ENCODE data around the gene STX5. TPM values are rescaled to one million over a fixed set of nuclear protein-coding genes. Genes with fewer than 3 reads are reported as not detected.
"Not testable (repeated sequence)": the region's sequence is repeated elsewhere in the genome, so short reads cannot be mapped to it uniquely, and the experiment has no call there.

The STX5 gene
- total RNA-seq, 1 donor from 2014 or later = 38.2 TPM

GRCh38 chr11:62828130-62828529 lies 3.7 kb downstream of the STX5 start:
- not testable (repeated sequence) for DNase-seq

- DNase-seq = no peak
Observed at GRCh38 chr11:62823677-62824076, 8.2 kb downstream of the STX5 start.

DNA sequence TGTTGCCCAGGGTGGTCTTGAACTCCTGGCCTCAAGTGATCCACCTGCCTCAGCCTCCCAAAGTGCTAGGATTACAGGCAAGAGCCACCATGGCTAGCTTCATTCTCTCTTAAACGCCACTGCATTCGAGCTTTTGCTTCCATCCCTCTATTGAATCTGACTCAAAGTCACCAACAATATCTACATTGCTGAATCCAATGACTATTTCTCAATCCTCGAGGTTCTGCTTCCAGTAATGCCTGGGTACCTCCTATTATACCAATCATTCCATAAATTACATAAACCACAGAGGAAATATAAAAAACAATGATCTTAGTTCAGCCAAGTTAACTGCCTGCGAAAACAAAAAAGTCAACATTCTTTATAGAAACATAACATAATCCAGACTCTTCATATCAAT lies 14.7 kb downstream of the STX5 start:
- no peak for DNase-seq

GRCh38 chr11:62816557-62816956 lies 15.3 kb downstream of the STX5 start:
- DNase-seq = no peak

- no peak for DNase-seq
Observed at GRCh38 chr11:62811659-62812058, 20.2 kb downstream of the STX5 start.

DNA sequence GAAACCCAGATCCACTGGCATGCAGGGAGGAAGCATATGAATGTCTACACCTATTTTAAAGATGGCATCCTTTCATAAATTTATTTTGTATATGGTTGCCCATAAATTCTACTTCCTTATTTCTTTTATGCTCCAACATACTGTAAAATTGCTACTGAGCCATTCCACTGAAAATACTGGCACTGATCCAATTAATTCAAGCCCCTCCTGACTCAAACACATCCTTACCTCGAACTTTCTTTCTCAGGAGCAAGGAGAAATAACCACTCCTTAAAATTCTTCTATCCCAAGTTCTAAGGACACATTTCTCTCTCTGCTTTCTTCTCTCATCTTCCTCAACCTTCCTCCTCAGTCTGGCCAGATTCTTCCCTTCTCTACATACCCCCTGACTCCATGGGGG lies 21.1 kb downstream of the STX5 start:
- DNase-seq = no peak

- DNase-seq = no peak
Observed at GRCh38 chr11:62806611-62807121, 25.2 kb downstream of the STX5 start.

DNA sequence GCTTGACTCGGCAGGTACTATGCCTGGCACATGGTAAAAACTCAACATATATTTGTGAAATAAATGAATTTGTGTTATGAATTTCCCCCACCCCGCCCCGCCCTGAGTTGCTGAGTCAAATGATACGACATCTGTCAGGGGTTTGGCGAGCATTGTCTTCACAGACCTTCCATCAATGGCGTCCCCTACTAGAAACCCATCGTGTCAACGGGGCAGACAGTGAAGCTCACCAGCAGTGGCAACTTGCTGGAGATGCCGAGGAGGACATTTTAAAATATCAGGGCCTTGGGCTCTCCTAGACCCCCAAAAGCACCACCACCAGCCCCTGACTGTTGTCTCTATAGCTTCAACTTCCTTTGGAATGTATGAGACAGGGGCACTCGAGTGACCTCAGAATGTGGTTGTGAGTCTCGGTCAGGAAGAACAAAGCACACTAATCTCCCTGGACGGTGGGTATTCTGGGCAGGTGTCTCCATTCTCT lies 25.9 kb downstream of the STX5 start:
- peak; percentile 43 for DNase-seq

- DNase-seq = peak; percentile 96
Observed at GRCh38 chr11:62805076-62805892, 26.6 kb downstream of the STX5 start, which contains the start of gene NXF1. Gene NXF1, minus strand, starts transcription at chr11:62805440. Its CDS starts 84 bp downstream, at chr11:62805356.

- DNase-seq = peak; percentile 23
Observed at GRCh38 chr11:62804310-62805075, 27.4 kb downstream of the STX5 start.

DNA sequence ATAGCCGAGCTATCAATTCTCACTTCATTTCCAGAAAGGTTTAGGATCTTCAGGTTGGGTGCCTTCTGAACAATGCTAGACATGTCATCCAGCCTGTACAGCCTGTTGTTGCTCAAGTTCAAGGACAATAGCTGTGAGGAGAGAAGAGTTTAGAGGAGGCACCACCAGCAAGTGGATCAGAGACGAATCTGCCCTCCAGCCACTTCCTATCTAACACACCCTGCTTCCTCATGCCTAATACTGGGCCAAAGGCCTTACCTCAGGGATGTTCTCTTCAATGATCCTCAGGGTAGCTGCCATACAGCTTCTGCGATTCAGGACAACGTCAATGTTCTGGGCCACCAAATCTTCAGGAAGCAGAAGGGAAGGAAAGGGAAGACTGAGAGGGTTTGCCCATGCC lies 30.8 kb downstream of the STX5 start:
- DNase-seq = no peak

- DNase-seq = no peak
Observed at GRCh38 chr11:62799486-62799885, 32.4 kb downstream of the STX5 start.

- no peak for DNase-seq
Observed at GRCh38 chr11:62796281-62796680, 35.6 kb downstream of the STX5 start.

- DNase-seq = no peak
Observed at GRCh38 chr11:62794201-62794775, 37.6 kb downstream of the STX5 start.

DNA sequence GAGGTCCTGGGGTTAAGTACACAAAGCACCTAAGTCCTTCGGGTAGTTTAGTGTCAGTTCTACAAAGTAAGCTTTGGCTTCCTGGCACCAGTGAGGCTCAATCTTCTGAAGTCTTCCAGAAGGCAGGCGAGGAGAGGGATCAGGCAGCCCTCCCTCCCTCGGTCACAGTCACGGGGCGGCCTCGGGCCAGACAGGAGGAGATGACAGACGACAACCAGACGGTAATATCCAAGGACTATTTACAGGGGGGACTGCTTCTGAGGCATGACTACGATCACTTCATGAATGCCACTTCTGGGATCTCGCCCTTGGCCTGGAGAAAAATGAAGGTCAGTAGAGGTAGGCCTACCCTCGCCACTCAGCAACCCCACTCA lies 39.7 kb downstream of the STX5 start:
- no peak for DNase-seq

DNA sequence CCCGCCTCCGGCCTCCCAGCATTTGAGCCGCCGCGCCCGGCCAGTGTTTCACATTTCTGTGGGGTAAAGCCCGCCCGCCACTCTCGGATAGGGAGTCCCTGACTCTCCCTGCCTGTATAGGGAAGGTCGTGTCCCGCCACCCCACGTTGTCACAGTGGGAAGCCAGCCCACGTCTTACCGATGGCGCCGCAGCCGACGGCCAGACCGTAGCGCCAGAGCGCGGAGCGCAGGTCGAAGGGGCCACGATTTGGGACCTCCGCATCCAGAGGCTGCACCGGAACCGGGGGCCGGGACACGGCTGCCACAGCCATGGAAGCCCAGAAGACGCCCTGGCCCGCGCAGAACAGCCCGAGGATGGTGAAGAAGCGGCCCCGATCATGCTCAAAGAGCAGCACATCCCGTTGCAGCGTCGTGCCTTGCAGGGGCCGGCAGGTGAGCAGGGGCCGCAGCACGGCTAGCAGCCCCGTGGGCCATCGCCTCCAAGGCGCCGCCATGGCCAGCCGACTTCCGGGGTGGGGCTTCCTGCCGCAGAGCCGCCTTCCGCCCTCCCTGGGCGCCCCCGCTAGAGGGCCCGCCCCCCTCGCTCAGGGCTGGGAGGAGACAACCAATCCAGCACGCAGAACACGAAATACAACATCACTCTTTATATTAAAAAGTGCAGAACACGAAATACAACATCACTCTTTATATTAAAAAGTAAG lies 40.2 kb downstream of the STX5 start, which contains the start of gene TMEM223:
TMEM223 (minus strand) TSS at position 506 of the 701 bp plus-strand sequence; CDS start at position 494, 12 bp downstream.
- DNase-seq = peak; percentile 80

DNA sequence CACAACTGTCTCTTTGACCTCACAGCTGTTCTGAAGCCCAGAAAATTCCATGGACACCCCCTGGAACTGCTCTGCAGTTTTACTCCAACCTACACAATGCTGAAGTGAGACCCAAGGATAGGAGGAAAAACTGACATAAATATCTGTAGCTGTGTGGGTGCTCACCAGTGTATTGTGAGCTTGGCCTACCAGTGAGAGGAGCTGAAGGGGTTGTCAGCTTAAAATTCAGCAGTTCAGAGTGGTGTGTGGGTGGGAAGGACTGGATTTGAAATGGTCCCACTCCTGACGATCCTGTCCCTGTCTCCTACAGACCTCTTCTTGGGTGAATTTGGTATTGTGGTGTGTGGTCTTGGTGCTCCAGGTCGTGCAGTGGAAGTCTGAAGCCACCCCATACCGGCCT lies 42.3 kb downstream of the STX5 start:
- no peak for DNase-seq

- no peak for DNase-seq
Observed at GRCh38 chr11:62788991-62789390, 42.9 kb downstream of the STX5 start.

- peak; percentile 97 for DNase-seq
Observed at GRCh38 chr11:62787005-62787759, 44.7 kb downstream of the STX5 start, which contains the start of gene TMEM179B. Gene TMEM179B, plus strand, starts transcription at chr11:62787402. Its CDS starts 30 bp downstream, at chr11:62787432.

DNA sequence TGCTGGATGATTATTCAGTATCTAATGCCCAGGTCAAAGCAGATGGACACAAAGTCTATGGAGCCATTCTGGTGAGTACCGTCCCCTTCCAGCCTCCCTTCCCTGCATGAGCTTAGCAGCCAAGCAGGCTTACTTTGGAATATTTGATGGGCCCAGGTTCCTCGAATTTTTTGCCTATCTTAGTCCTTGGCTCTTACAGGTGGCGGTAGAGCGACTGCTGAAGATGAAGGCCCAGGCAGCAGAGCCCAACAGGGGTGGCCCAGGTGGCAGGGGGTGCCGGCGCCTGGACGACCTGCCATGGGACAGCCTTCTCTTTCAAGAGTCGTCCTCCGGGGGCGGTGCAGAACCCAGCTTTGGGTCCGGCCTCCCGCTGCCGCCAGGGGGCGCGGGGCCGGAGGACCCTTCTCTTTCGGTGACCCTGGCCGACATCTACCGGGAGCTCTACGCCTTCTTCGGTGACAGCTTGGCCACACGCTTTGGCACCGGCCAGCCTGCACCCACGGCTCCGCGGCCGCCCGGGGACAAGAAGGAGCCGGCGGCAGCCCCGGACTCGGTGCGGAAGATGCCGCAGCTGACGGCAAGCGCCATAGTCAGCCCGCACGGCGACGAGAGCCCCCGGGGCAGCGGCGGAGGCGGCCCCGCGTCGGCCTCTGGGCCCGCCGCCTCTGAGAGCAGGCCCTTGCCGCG lies 45.4 kb downstream of the STX5 start:
- DNase-seq = peak; percentile 70
